Mesendoderm (in vitro differentiated cells): ENCODE results near the gene CBR1.

Experiments
- DNase-seq: peaks from one replicate; pipeline ENCODE4 v3.0.0; 2013
- H2AK5ac ChIP-seq: 2 replicates; pipeline ENCODE4 v1.6.1; 2013; ENCODE audit warnings: low read length, inconsistent platforms
- H2BK120ac ChIP-seq: 2 replicates; pipeline ENCODE4 v1.6.1; 2013; ENCODE audit warnings: low read depth, mild to moderate bottlenecking, low read length, moderate library complexity, mixed read lengths
- H2BK15ac ChIP-seq: replicated peaks from 2 replicates; pipeline ENCODE4 v1.6.1; 2013; ENCODE audit warnings: low read depth, mild to moderate bottlenecking, moderate library complexity
- H2BK5ac ChIP-seq: 2 replicates; pipeline ENCODE4 v1.6.1; 2013; ENCODE audit warnings: low read length, inconsistent platforms
- H3K18ac ChIP-seq: 2 replicates; pipeline ENCODE4 v1.6.1; 2013; ENCODE audit warnings: mild to moderate bottlenecking, low read length, mixed read lengths
- H3K23ac ChIP-seq: one replicate; pipeline ENCODE4 v1.6.1; 2013; ENCODE audit warnings: low read length
- H3K27ac ChIP-seq: 2 replicates; pipeline ENCODE4 v1.5.1; 2013; ENCODE audit warnings: low read depth, mild to moderate bottlenecking, inconsistent platforms, low read length, moderate library complexity
- H3K27me3 ChIP-seq: 2 replicates; pipeline ENCODE4 v1.6.1; 2013; ENCODE audit warnings: low read length, control low read depth, mild to moderate bottlenecking, inconsistent platforms; ENCODE audit not compliant: insufficient read depth, poor library complexity
- H3K36me3 ChIP-seq: 2 replicates; pipeline ENCODE4 v1.6.1; 2013; ENCODE audit warnings: low read length, inconsistent platforms; ENCODE audit not compliant: control insufficient read depth, insufficient read depth
- H3K4ac ChIP-seq: one replicate; pipeline ENCODE4 v1.6.1; 2013; ENCODE audit warnings: low read depth, mild to moderate bottlenecking, low read length, moderate library complexity
- H3K4me1 ChIP-seq: 2 replicates; pipeline ENCODE4 v1.6.1; 2013; ENCODE audit warnings: low read depth, low read length, inconsistent platforms; ENCODE audit not compliant: control insufficient read depth
- H3K4me2 ChIP-seq: 2 replicates; pipeline ENCODE4 v1.6.1; 2013; ENCODE audit warnings: low read length
- H3K4me3 ChIP-seq: 2 replicates; pipeline ENCODE4 v1.5.1; 2013; ENCODE audit warnings: mild to moderate bottlenecking, low read length
- H3K56ac ChIP-seq: one replicate; pipeline ENCODE4 v1.6.1; 2013; ENCODE audit warnings: low read length
- H3K79me1 ChIP-seq: 2 replicates; pipeline ENCODE4 v1.6.1; 2013; ENCODE audit warnings: low read length, inconsistent platforms
- H3K79me2 ChIP-seq: 2 replicates; pipeline ENCODE4 v1.6.1; 2013; ENCODE audit warnings: mild to moderate bottlenecking, low read length; ENCODE audit not compliant: control insufficient read depth, insufficient read depth
- H3K9ac ChIP-seq: 2 replicates; pipeline ENCODE4 v1.6.1; 2013; ENCODE audit warnings: low read length, inconsistent platforms
- H4K5ac ChIP-seq: one replicate; pipeline ENCODE4 v1.6.1; 2013; ENCODE audit warnings: low read length
- H4K8ac ChIP-seq: one replicate; pipeline ENCODE4 v1.6.1; 2013; ENCODE audit warnings: low read depth, mild to moderate bottlenecking, control low read depth, low read length, moderate library complexity
- WGBS: extraction: QIAGEN DNeasy Blood & Tissue Kit; methylation state at CpG from one replicate; pipeline ENCODE4 v1.1.7; 2013; ENCODE audit warnings: low lambda C conversion rate, missing lambda C conversion rate; ENCODE audit not compliant: insufficient coverage; ENCODE audit errors: extremely low coverage; 5-methylcytosine and 5-hydroxymethylcytosine counted together

CBR1 gene

GRCh38 chr21:36041910-36042309 is 27.9 kb upstream of the CBR1 start:
- Histone ChIP-seq H3K4me1 (no peaks in the 10 kb centered on the region), H3K79me2 (no peaks in the 10 kb centered on the region), H2AK5ac (no peak overlapping the region), H3K27ac (no peak overlapping the region), H3K18ac (no peak overlapping the region), H2BK5ac (no peak overlapping the region), H4K8ac (no peak overlapping the region), H3K9ac (no peak overlapping the region), H2BK120ac (no peak overlapping the region), H2BK15ac (no peak overlapping the region), H3K56ac (no peak overlapping the region), H3K27me3 (no peaks in the 10 kb centered on the region), H3K79me1 (no peaks in the 10 kb centered on the region), H3K23ac (no peak overlapping the region), H3K4ac (no peak overlapping the region), H4K5ac (no peak overlapping the region), H3K4me3 (no peak overlapping the region), H3K36me3 (peaks cover 19% of the 10 kb centered on the region), H3K4me2 (no peak overlapping the region)
- WGBS, result no CpG with 5 or more reads among the region's 1 CpG
- DNase-seq, result no peak

GRCh38 chr21:36044056-36044455 is 25.8 kb upstream of the CBR1 start:
- Histone ChIP-seq H3K4me3 (no peak overlapping the region), H2BK120ac (no peak overlapping the region), H3K9ac (no peak overlapping the region), H3K4ac (no peak overlapping the region), H2BK5ac (no peak overlapping the region), H3K18ac (no peak overlapping the region), H3K27me3 (no peaks in the 10 kb centered on the region), H2AK5ac (no peak overlapping the region), H3K36me3 (peaks cover 16% of the 10 kb centered on the region), H4K8ac (no peak overlapping the region), H3K23ac (no peak overlapping the region), H3K79me2 (no peaks in the 10 kb centered on the region), H4K5ac (no peak overlapping the region), H3K4me2 (no peak overlapping the region), H3K27ac (no peak overlapping the region), H3K79me1 (no peaks in the 10 kb centered on the region), H2BK15ac (no peak overlapping the region), H3K4me1 (no peaks in the 10 kb centered on the region), H3K56ac (no peak overlapping the region)
- no peak for DNase-seq
- no CpG with 5 or more reads among the region's 10 CpGs for WGBS

- H3K36me3 ChIP-seq, result peaks cover 19% of the 10 kb centered on the region
- no peak overlapping the region for H3K27ac ChIP-seq
Measured at GRCh38 chr21:36045993-36046392, 23.8 kb upstream of the CBR1 start.

GRCh38 chr21:36047139-36047538 is 22.7 kb upstream of the CBR1 start:
- DNase-seq, result no peak
- Histone ChIP-seq H4K8ac (no peak overlapping the region), H3K4me3 (no peak overlapping the region), H3K9ac (no peak overlapping the region), H3K79me2 (no peaks in the 10 kb centered on the region), H3K18ac (no peak overlapping the region), H3K27me3 (no peaks in the 10 kb centered on the region), H4K5ac (no peak overlapping the region), H3K56ac (no peak overlapping the region), H3K4ac (no peak overlapping the region), H2BK15ac (no peak overlapping the region), H3K27ac (no peak overlapping the region), H3K36me3 (peaks cover 20% of the 10 kb centered on the region), H2BK120ac (no peak overlapping the region), H3K4me2 (no peak overlapping the region), H3K23ac (no peak overlapping the region), H2BK5ac (no peak overlapping the region), H2AK5ac (no peak overlapping the region), H3K79me1 (no peaks in the 10 kb centered on the region), H3K4me1 (no peaks in the 10 kb centered on the region)
- WGBS, result no CpG with 5 or more reads among the region's 7 CpGs

More at GRCh38 chr21:36045993-36046392, 23.8 kb upstream of the CBR1 start:
- H4K8ac ChIP-seq, result no peak overlapping the region
- H2BK120ac ChIP-seq, result no peak overlapping the region
- H4K5ac ChIP-seq, result no peak overlapping the region
- no peak overlapping the region for H2BK5ac ChIP-seq
- H2BK15ac ChIP-seq, result no peak overlapping the region
- no peak for DNase-seq
- no peak overlapping the region for H3K4ac ChIP-seq
- no peak overlapping the region for H2AK5ac ChIP-seq
- H3K4me3 ChIP-seq, result no peak overlapping the region
- H3K79me2 ChIP-seq, result no peaks in the 10 kb centered on the region
- H3K18ac ChIP-seq, result no peak overlapping the region
- no peaks in the 10 kb centered on the region for H3K27me3 ChIP-seq
- no CpG with 5 or more reads among the region's 1 CpG for WGBS
- H3K56ac ChIP-seq, result no peak overlapping the region
- no peaks in the 10 kb centered on the region for H3K4me1 ChIP-seq
- no peak overlapping the region for H3K9ac ChIP-seq
- no peak overlapping the region for H3K23ac ChIP-seq
- H3K79me1 ChIP-seq, result no peaks in the 10 kb centered on the region
- H3K4me2 ChIP-seq, result no peak overlapping the region

- no CpG with 5 or more reads among the region's 7 CpGs for WGBS
- no peak for DNase-seq
Measured at GRCh38 chr21:36048357-36048756, 21.5 kb upstream of the CBR1 start.

More at GRCh38 chr21:36048357-36048756, 21.5 kb upstream of the CBR1 start:
- Histone ChIP-seq H3K79me1 (no peaks in the 10 kb centered on the region), H3K4me3 (no peak overlapping the region), H3K27me3 (no peaks in the 10 kb centered on the region), H4K8ac (no peak overlapping the region), H2AK5ac (no peak overlapping the region), H4K5ac (no peak overlapping the region), H3K23ac (no peak overlapping the region), H3K4ac (no peak overlapping the region), H3K4me1 (no peaks in the 10 kb centered on the region), H3K18ac (no peak overlapping the region), H3K79me2 (no peaks in the 10 kb centered on the region), H2BK5ac (no peak overlapping the region), H3K9ac (no peak overlapping the region), H3K4me2 (no peak overlapping the region), H3K36me3 (peaks cover 23% of the 10 kb centered on the region), H2BK120ac (no peak overlapping the region), H3K56ac (no peak overlapping the region), H2BK15ac (no peak overlapping the region), H3K27ac (no peak overlapping the region)
